Activated CD8-positive, alpha-beta T cell treated with anti-CD3 and anti-CD28 coated beads for 36 hours (primary cell): ENCODE results near the gene KLK6. TPM values are rescaled to one million over a fixed set of nuclear protein-coding genes. Genes with fewer than 3 reads are reported as not detected.

ENCODE experiments used
- ATAC-seq: fragments of 200-7000 bp; cut with Tn5 transposase; one replicate; pipeline ENCODE4 v1.10.0; 2021; ENCODE audit warnings: mild to moderate bottlenecking, moderate library complexity
- CTCF ChIA-PET: fragments of 350-600 bp; sonication (Branson Sonifier 250); formaldehyde crosslinking; loops from one replicate; lab custom pipeline; 2021; ENCODE audit warnings: antibody characterized with exemption; lab: Charles Lee
- POLR2A ChIA-PET: fragments of 350-600 bp; sonication (Branson Sonifier 250); formaldehyde crosslinking; loops from one replicate; lab custom pipeline; 2021; ENCODE audit warnings: antibody characterized with exemption; lab: Charles Lee
- DNase-seq: peaks from one replicate; pipeline ENCODE4 v3.0.0-alpha.2; 2020
- H3K27ac Mint-ChIP-seq: one replicate; pipeline ENCODE4 v1.8.0; 2021; ENCODE audit warnings: mild to moderate bottlenecking, mixed read lengths
- H3K27me3 Mint-ChIP-seq: one replicate; pipeline ENCODE4 v1.8.0; 2021; ENCODE audit warnings: mixed read lengths
- H3K36me3 Mint-ChIP-seq: one replicate; pipeline ENCODE4 v1.8.0; 2021; ENCODE audit warnings: low read depth, mixed read lengths
- H3K4me1 Mint-ChIP-seq: one replicate; pipeline ENCODE4 v1.8.0; 2021; ENCODE audit warnings: low read depth, mixed read lengths
- H3K4me3 Mint-ChIP-seq: one replicate; pipeline ENCODE4 v1.8.0; 2021; ENCODE audit warnings: mild to moderate bottlenecking, moderate library complexity, mixed read lengths
- H3K9me3 Mint-ChIP-seq: one replicate; pipeline ENCODE4 v1.8.0; 2021; ENCODE audit warnings: mixed read lengths
- intact Hi-C: fragments of 100-400 bp; cut with micrococcal nuclease; formaldehyde crosslinking; loops from one replicate; pipeline ENCODE4 v1.10.0; 2022
- total RNA-seq, 2 experiments: library from RNA; stranded (reverse); gene quantifications; one replicate each; pipeline ENCODE4 v1.2.3, GENCODE V29; 2021
- TF ChIP-seq, protein P1 (sequence below): fragments of 200-600 bp; IDR thresholded peaks from one replicate; pipeline ENCODE4 v1.8.0; 2022; ENCODE audit warnings: antibody characterized with exemption, mild to moderate bottlenecking

The KLK6 gene
- total RNA-seq, 2 experiments from 2014 or later: not detected

DNA sequence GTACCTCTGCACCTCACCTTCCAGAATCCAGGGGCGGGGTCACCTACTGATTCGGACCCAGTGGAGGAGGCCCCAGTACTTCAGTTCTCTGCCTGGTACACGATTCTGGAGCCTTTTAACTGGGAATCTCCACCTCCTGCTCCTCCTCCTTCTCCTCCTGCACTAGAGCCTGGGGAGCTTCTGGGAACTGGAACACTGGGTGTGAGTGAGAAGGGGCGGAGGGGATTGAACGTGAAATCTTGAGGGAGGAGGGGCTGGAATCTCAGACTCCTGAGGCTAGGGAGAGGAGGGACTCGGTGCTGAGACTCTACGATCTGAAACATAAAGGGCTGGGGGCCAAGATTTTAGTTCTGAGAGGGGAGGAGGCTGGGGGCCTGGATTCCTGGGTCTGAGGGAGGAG, 32.1 kb upstream of the KLK6 start, which contains the start of gene KLK8:
Gene KLK8 (minus strand): TSS at position 90 of the 400 bp plus-strand sequence. CDS start 437 bp downstream, outside the sequence.
- H3K27ac Mint-ChIP-seq: no peak within 1 kb of the TSS
- ChIA-PET POLR2A (interaction anchor here (0.7 kb wide), 1 partner anchor 136 kb away, joined by 3 read pairs; no protein-coding TSS in a partner anchor), CTCF (no interaction called here)
- no peak within 1 kb of the TSS for H3K4me3 Mint-ChIP-seq
- no peaks in the 10 kb centered on the region for H3K4me1 Mint-ChIP-seq
- H3K27me3 Mint-ChIP-seq: peaks cover 41% of the 10 kb centered on the region
- no peaks in the 10 kb centered on the region for H3K36me3 Mint-ChIP-seq
- TF ChIP-seq, protein P1, sequence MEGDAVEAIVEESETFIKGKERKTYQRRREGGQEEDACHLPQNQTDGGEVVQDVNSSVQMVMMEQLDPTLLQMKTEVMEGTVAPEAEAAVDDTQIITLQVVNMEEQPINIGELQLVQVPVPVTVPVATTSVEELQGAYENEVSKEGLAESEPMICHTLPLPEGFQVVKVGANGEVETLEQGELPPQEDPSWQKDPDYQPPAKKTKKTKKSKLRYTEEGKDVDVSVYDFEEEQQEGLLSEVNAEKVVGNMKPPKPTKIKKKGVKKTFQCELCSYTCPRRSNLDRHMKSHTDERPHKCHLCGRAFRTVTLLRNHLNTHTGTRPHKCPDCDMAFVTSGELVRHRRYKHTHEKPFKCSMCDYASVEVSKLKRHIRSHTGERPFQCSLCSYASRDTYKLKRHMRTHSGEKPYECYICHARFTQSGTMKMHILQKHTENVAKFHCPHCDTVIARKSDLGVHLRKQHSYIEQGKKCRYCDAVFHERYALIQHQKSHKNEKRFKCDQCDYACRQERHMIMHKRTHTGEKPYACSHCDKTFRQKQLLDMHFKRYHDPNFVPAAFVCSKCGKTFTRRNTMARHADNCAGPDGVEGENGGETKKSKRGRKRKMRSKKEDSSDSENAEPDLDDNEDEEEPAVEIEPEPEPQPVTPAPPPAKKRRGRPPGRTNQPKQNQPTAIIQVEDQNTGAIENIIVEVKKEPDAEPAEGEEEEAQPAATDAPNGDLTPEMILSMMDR: no peak
- DNase-seq (no peak), ATAC-seq (no peak)
- intact Hi-C loops: no loop called here
- no peaks in the 10 kb centered on the region for H3K9me3 Mint-ChIP-seq

DNA sequence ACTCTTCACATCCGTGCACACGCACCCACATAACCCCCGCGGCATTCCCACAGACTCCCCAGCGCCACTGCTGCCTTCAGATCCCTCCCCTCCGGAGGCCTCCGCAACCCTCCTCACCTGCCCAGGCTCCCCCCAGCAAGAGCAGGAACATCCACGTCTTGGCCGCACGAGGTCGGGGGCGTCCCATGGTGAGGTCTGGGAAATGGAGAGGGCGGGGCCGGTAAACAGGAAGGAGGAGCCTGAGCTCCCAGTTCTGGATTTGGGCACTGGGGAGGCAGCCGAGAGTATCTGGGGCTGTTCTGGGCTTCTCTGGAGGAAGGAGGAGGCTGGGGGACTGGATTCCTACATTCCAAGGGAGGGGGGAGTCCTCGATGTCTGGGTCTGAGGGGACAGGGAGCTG, 31.6 kb upstream of the KLK6 start:
- H3K4me1 Mint-ChIP-seq: no peaks in the 10 kb centered on the region
- no peak overlapping the region for H3K4me3 Mint-ChIP-seq
- peaks cover 43% of the 10 kb centered on the region for H3K27me3 Mint-ChIP-seq
- ChIA-PET POLR2A (no interaction called here), CTCF (no interaction called here)
- intact Hi-C loops: no loop called here
- TF ChIP-seq, protein P1: no peak
- H3K27ac Mint-ChIP-seq: no peak overlapping the region
- no peaks in the 10 kb centered on the region for H3K36me3 Mint-ChIP-seq
- no peaks in the 10 kb centered on the region for H3K9me3 Mint-ChIP-seq
- ATAC-seq (no peak), DNase-seq (no peak)

DNA sequence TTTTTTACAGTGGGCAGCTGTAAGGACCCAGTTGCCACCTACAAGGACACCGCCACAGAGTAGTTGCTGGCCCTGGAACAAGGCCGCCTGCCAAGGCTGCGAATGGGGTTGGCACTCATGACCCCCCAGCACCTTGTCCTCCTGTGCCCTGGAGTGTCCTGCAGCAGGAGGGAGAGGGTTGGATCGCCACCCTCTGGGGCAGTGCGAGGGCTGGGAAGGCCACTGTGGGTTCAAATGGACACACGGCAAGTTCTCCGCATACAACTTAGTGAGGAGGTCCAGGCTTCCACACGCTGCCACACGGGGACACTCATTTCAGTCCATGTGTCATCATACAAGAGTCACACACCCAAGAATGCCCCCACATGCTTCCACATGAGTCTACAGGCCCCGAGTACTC, 31.0 kb upstream of the KLK6 start:
- no peaks in the 10 kb centered on the region for H3K9me3 Mint-ChIP-seq
- H3K27ac Mint-ChIP-seq: no peak overlapping the region
- H3K27me3 Mint-ChIP-seq: peaks cover 43% of the 10 kb centered on the region
- ATAC-seq: no peak
- POLR2A ChIA-PET: interaction anchor here (0.7 kb wide), 1 partner anchor 530 kb away, joined by 3 read pairs; no protein-coding TSS in a partner anchor
- intact Hi-C loops: no loop called here
- TF ChIP-seq, protein P1: no peak
- no peak for DNase-seq
- CTCF ChIA-PET: no interaction called here
- H3K4me3 Mint-ChIP-seq: no peak overlapping the region
- H3K36me3 Mint-ChIP-seq: no peaks in the 10 kb centered on the region
- H3K4me1 Mint-ChIP-seq: no peaks in the 10 kb centered on the region

DNA sequence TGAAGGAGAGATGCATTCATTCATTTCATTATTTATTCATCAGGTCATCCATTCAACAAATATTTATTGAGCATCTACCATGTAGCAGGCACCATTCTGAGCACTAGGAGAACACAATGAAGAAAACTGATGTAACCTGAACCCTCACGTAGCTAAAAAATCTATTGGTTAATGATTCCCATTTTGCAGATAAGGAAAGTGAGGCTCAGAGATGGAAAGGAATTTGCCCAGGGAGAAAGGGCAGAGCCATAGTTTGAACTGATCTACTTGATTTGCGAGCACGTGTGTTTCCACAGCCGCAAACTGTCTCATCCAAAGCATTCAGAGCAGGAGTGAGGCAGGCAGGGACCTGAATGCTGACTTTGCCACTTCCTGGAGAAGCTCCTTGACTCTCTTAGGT, 29.3 kb upstream of the KLK6 start:
- TF ChIP-seq, protein P1: no peak
- CTCF ChIA-PET: no interaction called here
- Mint-ChIP-seq H3K4me1 (no peaks in the 10 kb centered on the region), H3K27ac (no peak overlapping the region), H3K9me3 (no peaks in the 10 kb centered on the region), H3K36me3 (no peaks in the 10 kb centered on the region), H3K4me3 (no peak overlapping the region), H3K27me3 (peaks cover 41% of the 10 kb centered on the region)
- intact Hi-C loops: no loop called here
- no peak for ATAC-seq
- DNase-seq: no peak
- POLR2A ChIA-PET: no interaction called here

DNA sequence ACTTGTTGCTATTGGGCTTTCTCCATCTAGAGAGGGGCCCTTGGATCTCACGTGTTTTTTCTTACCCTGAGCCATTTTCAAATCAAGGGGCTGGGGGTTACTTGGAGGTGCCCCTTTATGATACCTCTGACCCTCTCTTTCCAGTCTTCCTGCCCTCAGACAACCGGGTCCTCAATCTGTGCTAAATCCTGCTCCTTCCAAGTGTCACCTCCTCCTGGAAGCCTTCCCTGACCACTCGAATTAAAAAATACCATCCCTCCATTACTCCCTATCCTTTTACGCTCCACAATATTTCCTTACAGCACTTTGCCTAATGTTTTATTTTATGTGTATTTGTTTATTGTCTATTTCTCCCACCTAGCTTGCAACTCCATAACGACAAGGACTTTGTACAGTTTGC, 28.7 kb upstream of the KLK6 start:
- Mint-ChIP-seq H3K4me1 (no peaks in the 10 kb centered on the region), H3K27ac (no peak overlapping the region), H3K9me3 (no peaks in the 10 kb centered on the region), H3K4me3 (no peak overlapping the region), H3K36me3 (no peaks in the 10 kb centered on the region), H3K27me3 (peaks cover 38% of the 10 kb centered on the region)
- ChIA-PET CTCF (no interaction called here), POLR2A (no interaction called here)
- ATAC-seq: no peak
- TF ChIP-seq, protein P1: no peak
- DNase-seq: no peak
- intact Hi-C loops: no loop called here
